ENCODE measurements around the gene PRPF6. TPM values are rescaled to one million over a fixed set of nuclear protein-coding genes. Genes with fewer than 3 reads are reported as not detected.

Gene PRPF6
- total and polyA plus RNA-seq, 2 of the 13 experiments (the other 11 are each of a cell fraction or from before 2014, with no cell fraction given): 63.7 to 101 TPM

DNA sequence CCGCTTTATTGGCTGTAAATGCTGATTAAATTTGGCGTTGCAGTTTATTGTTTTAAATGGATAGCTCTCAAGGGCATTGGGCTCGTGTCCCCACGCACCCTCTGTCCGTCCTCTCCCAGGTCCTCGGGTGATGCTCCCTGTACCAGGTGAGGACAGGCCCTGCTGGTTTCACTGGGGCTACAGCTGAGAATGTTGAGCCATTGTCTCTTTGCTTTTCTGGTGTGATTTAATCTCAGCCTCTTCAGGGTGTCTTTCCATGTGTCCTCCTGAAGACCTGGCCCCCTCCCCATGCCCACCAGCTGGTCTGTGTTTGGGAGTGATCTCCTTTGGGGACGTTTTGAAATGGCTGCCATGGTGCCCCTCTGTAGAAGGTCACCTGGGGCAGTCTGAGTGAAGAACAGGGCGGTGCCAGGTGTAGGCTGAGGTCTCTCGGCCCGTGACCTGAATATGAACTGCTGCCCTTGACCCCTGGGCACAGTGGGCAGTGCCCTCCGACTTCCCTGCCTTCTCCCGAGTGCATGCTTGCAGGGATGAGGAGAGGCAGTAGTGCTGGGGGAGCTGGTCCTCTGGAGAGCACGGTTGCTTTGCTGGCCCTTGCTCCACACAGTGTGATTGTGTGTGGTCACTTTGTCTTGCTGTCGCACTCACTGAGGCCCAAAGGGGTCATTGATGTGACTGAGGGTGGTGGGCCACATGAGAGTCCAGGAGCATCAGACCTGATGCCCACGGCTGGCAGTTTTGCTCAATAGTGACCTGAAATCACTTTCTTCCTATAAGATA lies 42.6 kb downstream of the PRPF6 start (continued):
- TF ChIP-seq DPF2 (CRISPR knock-in tag; IDR thresholded peaks at IDR 0.05; ENCODE audit: borderline replicate concordance, low read depth): no peak
- TF ChIP-seq ZNF564 (CRISPR knock-in tag; IDR thresholded peaks at IDR 0.05): no peak
- TF ChIP-seq KAT2B (IDR thresholded peaks at IDR 0.05; ENCODE audit: borderline replicate concordance, low read depth, low read length): no peak
- TF ChIP-seq SNRNP70 (IDR thresholded peaks at IDR 0.05; ENCODE audit: low read depth, low read length): no peak
- TF ChIP-seq ZNF17 (CRISPR knock-in tag; IDR thresholded peaks at IDR 0.05): no peak
- TF ChIP-seq POLR2AphosphoS5 (IDR thresholded peaks at IDR 0.05; ENCODE audit: low read depth, low read length): no peak
- TF ChIP-seq, protein P1, sequence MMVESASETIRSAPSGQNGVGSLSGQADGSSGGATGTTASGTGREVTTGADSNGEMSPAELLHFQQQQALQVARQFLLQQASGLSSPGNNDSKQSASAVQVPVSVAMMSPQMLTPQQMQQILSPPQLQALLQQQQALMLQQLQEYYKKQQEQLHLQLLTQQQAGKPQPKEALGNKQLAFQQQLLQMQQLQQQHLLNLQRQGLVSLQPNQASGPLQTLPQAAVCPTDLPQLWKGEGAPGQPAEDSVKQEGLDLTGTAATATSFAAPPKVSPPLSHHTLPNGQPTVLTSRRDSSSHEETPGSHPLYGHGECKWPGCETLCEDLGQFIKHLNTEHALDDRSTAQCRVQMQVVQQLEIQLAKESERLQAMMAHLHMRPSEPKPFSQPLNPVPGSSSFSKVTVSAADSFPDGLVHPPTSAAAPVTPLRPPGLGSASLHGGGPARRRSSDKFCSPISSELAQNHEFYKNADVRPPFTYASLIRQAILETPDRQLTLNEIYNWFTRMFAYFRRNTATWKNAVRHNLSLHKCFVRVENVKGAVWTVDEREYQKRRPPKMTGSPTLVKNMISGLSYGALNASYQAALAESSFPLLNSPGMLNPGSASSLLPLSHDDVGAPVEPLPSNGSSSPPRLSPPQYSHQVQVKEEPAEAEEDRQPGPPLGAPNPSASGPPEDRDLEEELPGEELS (CRISPR knock-in tag; IDR thresholded peaks at IDR 0.05): no peak
- TF ChIP-seq BCLAF1 (IDR thresholded peaks at IDR 0.05): no peak
- TF ChIP-seq IRF1 (CRISPR knock-in tag; IDR thresholded peaks at IDR 0.05; ENCODE audit: low read depth): no peak
- no peak for TF ChIP-seq KLF15 (CRISPR knock-in tag; IDR thresholded peaks at IDR 0.05; ENCODE audit: borderline replicate concordance)
- TF ChIP-seq, protein P2, sequence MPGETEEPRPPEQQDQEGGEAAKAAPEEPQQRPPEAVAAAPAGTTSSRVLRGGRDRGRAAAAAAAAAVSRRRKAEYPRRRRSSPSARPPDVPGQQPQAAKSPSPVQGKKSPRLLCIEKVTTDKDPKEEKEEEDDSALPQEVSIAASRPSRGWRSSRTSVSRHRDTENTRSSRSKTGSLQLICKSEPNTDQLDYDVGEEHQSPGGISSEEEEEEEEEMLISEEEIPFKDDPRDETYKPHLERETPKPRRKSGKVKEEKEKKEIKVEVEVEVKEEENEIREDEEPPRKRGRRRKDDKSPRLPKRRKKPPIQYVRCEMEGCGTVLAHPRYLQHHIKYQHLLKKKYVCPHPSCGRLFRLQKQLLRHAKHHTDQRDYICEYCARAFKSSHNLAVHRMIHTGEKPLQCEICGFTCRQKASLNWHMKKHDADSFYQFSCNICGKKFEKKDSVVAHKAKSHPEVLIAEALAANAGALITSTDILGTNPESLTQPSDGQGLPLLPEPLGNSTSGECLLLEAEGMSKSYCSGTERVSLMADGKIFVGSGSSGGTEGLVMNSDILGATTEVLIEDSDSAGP (CRISPR knock-in tag; IDR thresholded peaks at IDR 0.05; ENCODE audit: borderline replicate concordance): peak; percentile 60
- no peak; the same call in 1 of the 2 replicates for TF ChIP-seq ZNF501 (CRISPR knock-in tag; IDR thresholded peaks at IDR 0.05)
- no peak for TF ChIP-seq SRSF4 (IDR thresholded peaks at IDR 0.05; ENCODE audit: low read depth, low read length, poor library complexity, severe bottlenecking)
- TF ChIP-seq ZNF34 (CRISPR knock-in tag; IDR thresholded peaks at IDR 0.05; ENCODE audit: borderline replicate concordance): no peak
- no peak for TF ChIP-seq MIXL1 (CRISPR knock-in tag; IDR thresholded peaks at IDR 0.05)
- TF ChIP-seq, protein P3, sequence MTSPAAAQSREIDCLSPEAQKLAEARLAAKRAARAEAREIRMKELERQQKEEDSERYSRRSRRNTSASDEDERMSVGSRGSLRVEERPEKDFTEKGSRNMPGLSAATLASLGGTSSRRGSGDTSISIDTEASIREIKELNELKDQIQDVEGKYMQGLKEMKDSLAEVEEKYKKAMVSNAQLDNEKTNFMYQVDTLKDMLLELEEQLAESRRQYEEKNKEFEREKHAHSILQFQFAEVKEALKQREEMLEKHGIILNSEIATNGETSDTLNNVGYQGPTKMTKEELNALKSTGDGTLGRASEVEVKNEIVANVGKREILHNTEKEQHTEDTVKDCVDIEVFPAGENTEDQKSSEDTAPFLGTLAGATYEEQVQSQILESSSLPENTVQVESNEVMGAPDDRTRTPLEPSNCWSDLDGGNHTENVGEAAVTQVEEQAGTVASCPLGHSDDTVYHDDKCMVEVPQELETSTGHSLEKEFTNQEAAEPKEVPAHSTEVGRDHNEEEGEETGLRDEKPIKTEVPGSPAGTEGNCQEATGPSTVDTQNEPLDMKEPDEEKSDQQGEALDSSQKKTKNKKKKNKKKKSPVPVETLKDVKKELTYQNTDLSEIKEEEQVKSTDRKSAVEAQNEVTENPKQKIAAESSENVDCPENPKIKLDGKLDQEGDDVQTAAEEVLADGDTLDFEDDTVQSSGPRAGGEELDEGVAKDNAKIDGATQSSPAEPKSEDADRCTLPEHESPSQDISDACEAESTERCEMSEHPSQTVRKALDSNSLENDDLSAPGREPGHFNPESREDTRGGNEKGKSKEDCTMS (CRISPR knock-in tag; conservative IDR thresholded peaks at IDR 0.05): no peak
- TF ChIP-seq HNRNPL (IDR thresholded peaks at IDR 0.05; ENCODE audit: low read depth, low read length): peak; percentile 100

Measured in HepG2 (cell line).